Skeletal muscle satellite cell (primary cell): ENCODE data around the gene SSC5D.
A peak's percentile ranks its signal among the peaks of the same experiment; 100 is the strongest.

ENCODE experiments used
- H3K27me3 ChIP-seq: 2 replicates; pipeline ENCODE4 v1.7.0; 2013; ENCODE audit warnings: low read length; ENCODE audit not compliant: control insufficient read depth, insufficient read depth
- H3K36me3 ChIP-seq: 2 replicates; pipeline ENCODE4 v1.7.0; 2013; ENCODE audit warnings: mild to moderate bottlenecking, control low read depth, low read length; ENCODE audit not compliant: insufficient read depth
- H3K4me1 ChIP-seq: 2 replicates; pipeline ENCODE4 v1.7.0; 2013; ENCODE audit warnings: low read length; ENCODE audit not compliant: control insufficient read depth, insufficient read depth
- H3K4me2 ChIP-seq: 2 replicates; pipeline ENCODE4 v1.7.0; 2013; ENCODE audit warnings: mild to moderate bottlenecking, low read length
- H3K4me3 ChIP-seq: 2 replicates; pipeline ENCODE4 v1.7.0; 2013; ENCODE audit warnings: low read length
- H3K9ac ChIP-seq: 2 replicates; pipeline ENCODE4 v1.7.0; 2013; ENCODE audit warnings: mild to moderate bottlenecking, low read depth, low read length, moderate library complexity
- H3K9me3 ChIP-seq: replicated peaks from 2 replicates; pipeline ENCODE4 v1.7.0; 2013; ENCODE audit warnings: mild to moderate bottlenecking, control low read depth, low read length

Gene SSC5D

GRCh38 chr19:55549500-55550320 is 61.5 kb downstream of the SSC5D start:
- H3K4me3 ChIP-seq: peak overlapping the region; percentile 52
- H3K4me1 ChIP-seq: peaks cover 70% of the 10 kb centered on the region
- H3K36me3 ChIP-seq: no peaks in the 10 kb centered on the region
- H3K4me2 ChIP-seq: peak overlapping the region; percentile 83
- no peaks in the 10 kb centered on the region for H3K9me3 ChIP-seq
- H3K9ac ChIP-seq: peak overlapping the region; percentile 88
- H3K27me3 ChIP-seq: no peaks in the 10 kb centered on the region

- no peaks in the 10 kb centered on the region for H3K36me3 ChIP-seq
- H3K9ac ChIP-seq: peak overlapping the region; percentile 88
- no peaks in the 10 kb centered on the region for H3K9me3 ChIP-seq
- H3K27me3 ChIP-seq: no peaks in the 10 kb centered on the region
- H3K4me2 ChIP-seq: peak overlapping the region; percentile 83
- H3K4me1 ChIP-seq: peaks cover 65% of the 10 kb centered on the region
- peak overlapping the region; percentile 52 for H3K4me3 ChIP-seq
Observed at GRCh38 chr19:55550321-55550650, 62.0 kb downstream of the SSC5D start.

- H3K4me3 ChIP-seq: no peak overlapping the region
- H3K4me2 ChIP-seq: peak overlapping the region; percentile 48
- H3K9me3 ChIP-seq: no peaks in the 10 kb centered on the region
- no peaks in the 10 kb centered on the region for H3K27me3 ChIP-seq
- H3K9ac ChIP-seq: peak overlapping the region; percentile 46
- H3K36me3 ChIP-seq: no peaks in the 10 kb centered on the region
- peaks cover 48% of the 10 kb centered on the region for H3K4me1 ChIP-seq
Observed at GRCh38 chr19:55552206-55552605, 64.0 kb downstream of the SSC5D start.

- H3K4me1 ChIP-seq: peaks cover 43% of the 10 kb centered on the region
- no peaks in the 10 kb centered on the region for H3K36me3 ChIP-seq
- peak overlapping the region; percentile 46 for H3K9ac ChIP-seq
- no peak overlapping the region for H3K4me3 ChIP-seq
- H3K27me3 ChIP-seq: no peaks in the 10 kb centered on the region
- H3K4me2 ChIP-seq: peak overlapping the region; percentile 48
- H3K9me3 ChIP-seq: no peaks in the 10 kb centered on the region
Observed at GRCh38 chr19:55552620-55553019, 64.4 kb downstream of the SSC5D start.

- H3K4me3 ChIP-seq: no peak overlapping the region
- H3K9ac ChIP-seq: peak overlapping the region; percentile 44
- H3K9me3 ChIP-seq: no peaks in the 10 kb centered on the region
- H3K36me3 ChIP-seq: no peaks in the 10 kb centered on the region
- H3K27me3 ChIP-seq: no peaks in the 10 kb centered on the region
- H3K4me2 ChIP-seq: peak overlapping the region; percentile 48
- H3K4me1 ChIP-seq: peaks cover 35% of the 10 kb centered on the region
Observed at GRCh38 chr19:55553217-55554182, 65.3 kb downstream of the SSC5D start.

- no peaks in the 10 kb centered on the region for H3K27me3 ChIP-seq
- peaks cover 32% of the 10 kb centered on the region for H3K4me1 ChIP-seq
- no peak overlapping the region for H3K4me3 ChIP-seq
- no peak overlapping the region for H3K4me2 ChIP-seq
- no peaks in the 10 kb centered on the region for H3K36me3 ChIP-seq
- H3K9ac ChIP-seq: no peak overlapping the region
- no peaks in the 10 kb centered on the region for H3K9me3 ChIP-seq
Observed at GRCh38 chr19:55554302-55554701, 66.1 kb downstream of the SSC5D start.

- no peak overlapping the region for H3K4me3 ChIP-seq
- H3K4me1 ChIP-seq: peaks cover 29% of the 10 kb centered on the region
- no peak overlapping the region for H3K4me2 ChIP-seq
- H3K27me3 ChIP-seq: no peaks in the 10 kb centered on the region
- no peak overlapping the region for H3K9ac ChIP-seq
- H3K36me3 ChIP-seq: no peaks in the 10 kb centered on the region
- H3K9me3 ChIP-seq: no peaks in the 10 kb centered on the region
Observed at GRCh38 chr19:55554741-55555152, 66.5 kb downstream of the SSC5D start.

GRCh38 chr19:55559684-55560083 is 71.4 kb downstream of the SSC5D start:
- no peaks in the 10 kb centered on the region for H3K36me3 ChIP-seq
- H3K4me1 ChIP-seq: no peaks in the 10 kb centered on the region
- no peak overlapping the region for H3K4me3 ChIP-seq
- no peak overlapping the region for H3K4me2 ChIP-seq
- no peak overlapping the region for H3K9ac ChIP-seq
- no peaks in the 10 kb centered on the region for H3K9me3 ChIP-seq
- H3K27me3 ChIP-seq: peaks cover 3% of the 10 kb centered on the region

GRCh38 chr19:55563261-55563690 is 75.0 kb downstream of the SSC5D start:
- Histone ChIP-seq H3K4me2 (no peak overlapping the region), H3K9ac (no peak overlapping the region), H3K27me3 (peaks cover 7% of the 10 kb centered on the region), H3K36me3 (no peaks in the 10 kb centered on the region), H3K9me3 (no peaks in the 10 kb centered on the region), H3K4me1 (no peaks in the 10 kb centered on the region), H3K4me3 (no peak overlapping the region)

GRCh38 chr19:55566823-55567222 is 78.6 kb downstream of the SSC5D start:
- peaks cover 7% of the 10 kb centered on the region for H3K27me3 ChIP-seq
- H3K4me3 ChIP-seq: no peak overlapping the region
- H3K4me2 ChIP-seq: no peak overlapping the region
- no peak overlapping the region for H3K9ac ChIP-seq
- no peaks in the 10 kb centered on the region for H3K9me3 ChIP-seq
- no peaks in the 10 kb centered on the region for H3K36me3 ChIP-seq
- no peaks in the 10 kb centered on the region for H3K4me1 ChIP-seq

GRCh38 chr19:55567708-55568328 is 79.6 kb downstream of the SSC5D start:
- Histone ChIP-seq H3K27me3 (peaks cover 7% of the 10 kb centered on the region), H3K9ac (no peak overlapping the region), H3K4me1 (no peaks in the 10 kb centered on the region), H3K4me2 (no peak overlapping the region), H3K9me3 (no peaks in the 10 kb centered on the region), H3K4me3 (no peak overlapping the region), H3K36me3 (no peaks in the 10 kb centered on the region)
